Peyer's patch (tissue), 4 donors: Measurements from ENCODE around the gene HLCS. TPM values are rescaled to one million over a fixed set of nuclear protein-coding genes. Genes with fewer than 3 reads are reported as not detected.

Experiments used
- DNase-seq, 3 donors: peaks; one replicate each; pipeline ENCODE4 v3.0.0-alpha.2; 2017 to 2019
- H3K27ac ChIP-seq, 4 donors: fragments of 200-600 bp; sonication (generic); one replicate each; pipeline ENCODE4 v1.5.1; 2016 to 2019
- H3K27me3 ChIP-seq, 2 donors: fragments of 200-600 bp; sonication (generic); one replicate each; pipeline ENCODE4 v1.5.1; 2019
- H3K36me3 ChIP-seq, 3 donors: fragments of 200-600 bp; sonication (generic); one replicate each; pipeline ENCODE4 v1.5.1; 2016 to 2019
- H3K4me1 ChIP-seq, 4 donors: fragments of 200-600 bp; sonication (generic); one replicate each; pipeline ENCODE4 v1.5.1; 2016 to 2019
- H3K4me3 ChIP-seq, 4 donors: fragments of 200-600 bp; sonication (generic); 1 replicate in 3 of 4; 2 replicates in 1 of 4; pipeline ENCODE4 v1.5.1; 2016 to 2019; ENCODE audit warnings: mild to moderate bottlenecking in 1 of 4
- H3K9me3 ChIP-seq, 4 donors: fragments of 200-600 bp; sonication (generic); one replicate each; pipeline ENCODE4 v1.5.1; 2016 to 2019; ENCODE audit warnings: mild to moderate bottlenecking in 1 of 4
- CTCF ChIP-seq, 6 experiments: fragments of 450-650 bp in 4 of 6; fragments of 200-600 bp in 2 of 6; sonication (generic) in 1 of 6; IDR thresholded peaks; one replicate each; pipeline ENCODE4 v1.5.1; 2017 to 2019; ENCODE audit warnings: antibody characterized with exemption in 6 of 6, mild to moderate bottlenecking in 3 of 6, moderate library complexity in 1 of 6
- POLR2A ChIP-seq, 2 donors: fragments of 450-650 bp; IDR thresholded peaks; one replicate each; pipeline ENCODE4 v1.5.1; 2017; ENCODE audit warnings: antibody characterized with exemption in 2 of 2, mild to moderate bottlenecking in 2 of 2, moderate library complexity in 2 of 2
- total RNA-seq, 4 donors: library from RNA; depleted of rRNA; stranded (reverse); fragments of >200 nt; gene quantifications; one replicate each; pipeline ENCODE4 v1.1.0, GENCODE V29; 2016

HLCS gene
- total RNA-seq, 4 donors from 2014 or later, result 14.9 to 27.9 (median 24.3) TPM

GRCh38 chr21:36773995-36774394 lies 192.5 kb downstream of the HLCS start:
- TF ChIP-seq POLR2A (IDR thresholded peaks at IDR 0.05), result no peak
- TF ChIP-seq CTCF (IDR thresholded peaks at IDR 0.05), result no peak
- no peak overlapping the region for H3K4me3 ChIP-seq
- H3K27ac ChIP-seq, result no peak overlapping the region

GRCh38 chr21:36773117-36773516 lies 193.4 kb downstream of the HLCS start:
- Histone ChIP-seq H3K4me3 (no peak overlapping the region), H3K9me3 (no peaks in the 10 kb centered on the region), H3K27ac (no peak overlapping the region), H3K4me1 (peaks cover 0 to 5% (median 0%) of the 10 kb centered on the region in 4 donors), H3K36me3 (no peaks in the 10 kb centered on the region), H3K27me3 (no peaks in the 10 kb centered on the region)
- TF ChIP-seq POLR2A (IDR thresholded peaks at IDR 0.05) (no peak), CTCF (IDR thresholded peaks at IDR 0.05) (no peak)
- DNase-seq, result peak in 2 of 3 donors; percentile 76 to 82

More at GRCh38 chr21:36773995-36774394, 192.5 kb downstream of the HLCS start:
- no peak for DNase-seq
- no peaks in the 10 kb centered on the region for H3K36me3 ChIP-seq
- no peaks in the 10 kb centered on the region for H3K27me3 ChIP-seq
- no peaks in the 10 kb centered on the region for H3K9me3 ChIP-seq
- peaks cover 0 to 5% (median 0%) of the 10 kb centered on the region in 4 donors for H3K4me1 ChIP-seq

DNA sequence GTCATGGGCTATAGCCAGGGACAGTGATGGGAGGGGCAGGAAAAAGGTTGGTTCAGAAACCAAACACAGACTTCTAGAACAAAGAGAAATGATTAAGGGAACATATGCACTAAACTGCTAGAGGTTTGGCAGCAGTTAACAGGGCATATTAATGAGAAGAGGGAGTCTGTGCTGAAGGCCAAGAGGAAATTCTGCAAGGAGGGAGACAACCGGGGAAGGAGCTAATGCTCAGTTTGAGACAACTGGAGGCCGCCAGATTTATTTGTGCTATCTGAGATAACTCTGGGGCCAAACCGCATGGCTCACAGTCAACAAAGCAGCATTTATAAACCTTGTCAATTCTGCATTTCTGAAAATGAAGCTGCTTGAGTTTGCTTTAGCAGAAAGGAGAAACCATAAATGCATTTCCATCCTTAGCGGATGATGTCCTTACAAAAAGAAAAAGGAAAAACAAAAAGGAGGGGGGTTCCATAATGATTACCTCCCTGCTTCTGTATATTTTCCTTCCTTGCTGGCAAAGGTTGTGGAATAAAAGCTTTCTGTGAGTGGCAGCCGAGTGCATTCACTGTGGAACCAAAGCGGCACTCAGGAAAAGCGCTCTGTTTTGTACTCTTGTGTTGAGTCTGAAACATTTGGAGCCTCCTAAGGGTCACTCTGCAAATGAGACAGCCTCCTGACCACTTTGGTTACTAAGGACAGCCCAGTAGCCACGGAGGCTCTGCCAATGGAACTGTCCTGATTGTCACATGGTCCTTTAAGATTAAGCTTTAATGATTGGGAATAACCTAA lies 197.2 kb downstream of the HLCS start:
- no peak overlapping the region for H3K4me3 ChIP-seq
- no peak for TF ChIP-seq CTCF (IDR thresholded peaks at IDR 0.05)
- TF ChIP-seq POLR2A (IDR thresholded peaks at IDR 0.05), result no peak
- H3K27ac ChIP-seq, result no peak overlapping the region
- no peaks in the 10 kb centered on the region for H3K36me3 ChIP-seq
- DNase-seq, result no peak
- no peaks in the 10 kb centered on the region for H3K9me3 ChIP-seq
- peaks cover 0 to 5% (median 0%) of the 10 kb centered on the region in 4 donors for H3K4me1 ChIP-seq
- H3K27me3 ChIP-seq, result no peaks in the 10 kb centered on the region

DNA sequence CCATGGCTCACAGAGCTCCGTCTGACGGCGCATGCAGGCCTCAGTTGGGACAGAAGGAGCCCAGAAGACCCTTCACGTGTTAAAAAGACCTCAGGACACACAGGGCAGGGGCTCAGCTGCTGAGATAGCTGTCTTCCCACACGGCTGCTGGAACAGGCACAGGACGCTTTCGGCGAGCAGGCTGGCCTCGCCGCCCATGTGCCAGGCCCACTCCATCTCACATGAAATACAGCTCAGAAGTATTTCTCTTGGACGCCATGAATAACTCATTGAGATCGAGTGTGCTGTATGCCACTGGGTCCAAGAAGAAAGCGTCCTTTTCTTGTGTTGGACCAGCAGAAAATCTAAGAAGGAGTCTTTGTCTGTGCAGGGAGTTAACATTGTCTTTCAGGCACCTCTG lies 198.0 kb downstream of the HLCS start:
- Histone ChIP-seq H3K36me3 (no peaks in the 10 kb centered on the region), H3K4me1 (peaks cover 0 to 5% (median 0%) of the 10 kb centered on the region in 4 donors), H3K9me3 (no peaks in the 10 kb centered on the region), H3K27me3 (no peaks in the 10 kb centered on the region), H3K27ac (no peak overlapping the region), H3K4me3 (no peak overlapping the region)
- TF ChIP-seq POLR2A (IDR thresholded peaks at IDR 0.05), result no peak
- TF ChIP-seq CTCF (IDR thresholded peaks at IDR 0.05), result no peak
- no peak for DNase-seq

- no peaks in the 10 kb centered on the region for H3K27me3 ChIP-seq
- H3K4me3 ChIP-seq, result no peak overlapping the region
- TF ChIP-seq CTCF (IDR thresholded peaks at IDR 0.05) (no peak), POLR2A (IDR thresholded peaks at IDR 0.05) (no peak)
- H3K27ac ChIP-seq, result no peak overlapping the region
- H3K36me3 ChIP-seq, result no peaks in the 10 kb centered on the region
- no peaks in the 10 kb centered on the region for H3K9me3 ChIP-seq
- peaks cover 0 to 5% (median 0%) of the 10 kb centered on the region in 4 donors for H3K4me1 ChIP-seq
- DNase-seq, result no peak
Observed at GRCh38 chr21:36767096-36767495, 199.4 kb downstream of the HLCS start.
